ENCODE measurements around the gene ZNF493.
A peak's percentile ranks its signal among the peaks of the same experiment; 100 is the strongest.

The ZNF493 gene

DNA sequence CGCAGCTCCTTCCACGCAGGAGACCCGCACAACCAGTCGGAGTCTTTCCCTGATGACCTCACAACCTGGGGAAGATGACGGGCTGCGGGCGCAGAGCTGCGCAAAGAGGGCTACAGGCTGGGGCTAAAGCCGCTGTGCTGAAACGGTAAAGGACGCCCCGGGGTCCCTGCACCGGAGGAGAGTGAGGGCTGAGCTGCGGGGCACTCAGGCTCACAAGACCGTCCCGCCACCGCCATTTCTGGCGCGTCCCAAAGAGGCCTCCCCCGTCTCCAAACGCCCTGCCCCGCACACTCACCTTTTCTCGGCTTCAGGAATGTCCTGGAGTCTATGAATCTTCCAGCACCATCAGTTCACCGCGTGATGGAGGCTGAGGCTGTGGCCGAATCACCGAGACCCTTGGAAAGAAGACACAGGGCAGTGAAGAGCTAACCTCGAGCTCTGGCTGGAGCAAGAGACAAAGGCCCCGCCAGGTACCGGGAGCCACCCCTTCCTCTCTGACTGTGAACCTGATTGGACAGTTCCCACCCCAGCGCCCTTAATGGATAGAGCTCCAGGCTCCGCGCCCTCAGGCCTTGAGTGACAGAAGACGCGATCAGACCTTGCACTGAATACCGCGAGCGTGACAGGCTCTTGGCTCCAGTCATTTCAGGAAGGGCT, 66.6 kb downstream of the ZNF493 start:
- H3K4me3 ChIP-seq (ENCODE audit: low read depth in 1 of 2, low read length in 2 of 2): peak overlapping the region in 1 of 2 donors; percentile 35
- no peak overlapping the region for H3K27ac ChIP-seq (ENCODE audit: low read length)
- H3K27me3 ChIP-seq (ENCODE audit: low read depth, low read length): no peaks in the 10 kb centered on the region
- H3K4me1 ChIP-seq (ENCODE audit: control insufficient read depth in 1 of 2, insufficient read depth in 2 of 2, low read length in 2 of 2): peaks cover 0 to 4% of the 10 kb centered on the region in 2 donors
- H3K36me3 ChIP-seq (ENCODE audit: control insufficient read depth in 1 of 2, insufficient read depth in 2 of 2, low read length in 2 of 2): no peaks in the 10 kb centered on the region
- H3K9me3 ChIP-seq (ENCODE audit: control insufficient read depth in 1 of 2, low read length in 2 of 2): peaks cover 0 to 6% of the 10 kb centered on the region in 2 donors

DNA sequence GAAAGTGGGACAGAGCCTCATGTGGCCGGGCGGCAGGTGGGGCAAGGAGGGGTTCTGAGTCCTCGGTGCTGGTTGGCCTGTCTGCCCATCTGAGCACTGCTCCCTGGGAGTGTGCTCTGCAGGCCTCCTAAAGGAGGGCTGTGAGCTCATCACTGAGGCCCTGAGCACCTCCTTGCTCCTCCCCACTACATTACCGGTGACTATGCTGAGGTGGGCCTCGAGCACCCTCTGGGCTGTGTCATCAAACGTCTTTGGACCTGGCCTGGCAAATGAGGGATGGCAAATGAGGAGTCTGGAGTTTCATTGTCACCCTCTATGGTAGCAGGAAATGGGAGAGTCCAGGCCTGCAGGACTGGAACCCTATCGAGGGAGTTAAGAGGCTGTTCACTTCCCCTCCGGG, 69.7 kb downstream of the ZNF493 start:
- Histone ChIP-seq H3K27me3 (ENCODE audit: low read depth, low read length) (no peaks in the 10 kb centered on the region), H3K4me3 (ENCODE audit: low read depth in 1 of 2, low read length in 2 of 2) (no peak overlapping the region), H3K9me3 (ENCODE audit: control insufficient read depth in 1 of 2, low read length in 2 of 2) (peaks cover 0 to 6% of the 10 kb centered on the region in 2 donors), H3K27ac (ENCODE audit: low read length) (no peak overlapping the region), H3K4me1 (ENCODE audit: control insufficient read depth in 1 of 2, insufficient read depth in 2 of 2, low read length in 2 of 2) (peaks cover 0 to 4% of the 10 kb centered on the region in 2 donors), H3K36me3 (ENCODE audit: control insufficient read depth in 1 of 2, insufficient read depth in 2 of 2, low read length in 2 of 2) (no peaks in the 10 kb centered on the region)

GRCh38 chr19:21468791-21469190, 71.9 kb downstream of the ZNF493 start:
- H3K9me3 ChIP-seq (ENCODE audit: control insufficient read depth in 1 of 2, low read length in 2 of 2): no peaks in the 10 kb centered on the region

DNA sequence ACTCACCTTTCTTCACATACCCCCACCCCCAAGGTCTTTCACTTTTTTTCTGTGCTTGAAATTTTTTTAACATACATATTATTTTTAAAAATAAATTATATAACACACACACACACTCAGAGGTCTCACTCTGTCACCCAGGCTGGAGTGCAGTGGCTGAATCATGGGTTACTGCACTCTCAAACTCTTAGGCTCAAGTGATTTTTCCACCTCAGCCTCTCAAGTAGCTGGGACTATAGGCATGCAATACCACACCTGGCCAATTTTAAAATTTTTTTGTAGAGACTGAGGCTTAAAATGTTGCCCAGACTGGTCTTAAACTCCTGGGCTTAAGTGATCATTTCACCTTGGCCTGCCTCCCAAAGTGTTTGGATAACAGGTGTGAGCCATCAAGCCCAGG, 75.6 kb downstream of the ZNF493 start:
- Histone ChIP-seq H3K27me3 (ENCODE audit: low read depth, low read length) (no peaks in the 10 kb centered on the region), H3K4me1 (ENCODE audit: control insufficient read depth in 1 of 2, insufficient read depth in 2 of 2, low read length in 2 of 2) (peaks cover 0 to 12% of the 10 kb centered on the region in 2 donors), H3K36me3 (ENCODE audit: control insufficient read depth in 1 of 2, insufficient read depth in 2 of 2, low read length in 2 of 2) (no peaks in the 10 kb centered on the region), H3K27ac (ENCODE audit: low read length) (no peak overlapping the region), H3K4me3 (ENCODE audit: low read depth in 1 of 2, low read length in 2 of 2) (no peak overlapping the region), H3K9me3 (ENCODE audit: control insufficient read depth in 1 of 2, low read length in 2 of 2) (no peaks in the 10 kb centered on the region)

More at GRCh38 chr19:21468791-21469190, 71.9 kb downstream of the ZNF493 start:
- H3K27me3 ChIP-seq (ENCODE audit: low read depth, low read length): no peaks in the 10 kb centered on the region
- H3K4me1 ChIP-seq (ENCODE audit: control insufficient read depth in 1 of 2, insufficient read depth in 2 of 2, low read length in 2 of 2): no peaks in the 10 kb centered on the region
- no peaks in the 10 kb centered on the region for H3K36me3 ChIP-seq (ENCODE audit: control insufficient read depth in 1 of 2, insufficient read depth in 2 of 2, low read length in 2 of 2)
- no peak overlapping the region for H3K27ac ChIP-seq (ENCODE audit: low read length)
- H3K4me3 ChIP-seq (ENCODE audit: low read depth in 1 of 2, low read length in 2 of 2): no peak overlapping the region

DNA sequence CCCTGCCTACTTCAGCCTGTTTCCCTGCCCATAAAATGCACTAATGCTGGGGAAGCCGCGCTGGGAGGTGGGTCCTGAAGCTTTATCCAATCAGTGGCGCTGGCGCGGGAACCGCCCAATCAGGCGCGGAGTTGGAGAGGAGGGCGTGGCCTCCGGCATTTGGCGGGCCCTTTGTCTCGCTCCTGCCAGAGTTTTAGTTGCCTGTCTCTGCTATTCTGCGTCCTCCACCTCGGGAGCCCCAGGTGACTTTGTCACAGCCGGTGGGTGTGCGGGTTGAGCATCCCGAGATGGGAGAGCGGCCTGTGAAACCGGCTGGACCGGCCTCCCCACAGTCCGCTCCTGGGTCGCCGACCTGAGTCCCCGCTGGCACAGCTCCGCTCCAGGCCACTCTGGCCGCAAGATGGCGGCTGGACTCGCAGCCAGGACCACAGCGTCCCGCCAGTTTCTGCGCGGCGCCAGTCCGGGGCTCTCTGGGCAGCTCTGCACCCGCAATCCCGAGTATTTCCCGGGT, 77.8 kb downstream of the ZNF493 start:
- no peaks in the 10 kb centered on the region for H3K9me3 ChIP-seq (ENCODE audit: control insufficient read depth in 1 of 2, low read length in 2 of 2)
- H3K27me3 ChIP-seq (ENCODE audit: low read depth, low read length): no peaks in the 10 kb centered on the region
- H3K4me3 ChIP-seq (ENCODE audit: low read depth in 1 of 2, low read length in 2 of 2): peak overlapping the region; percentile 48 to 81
- H3K27ac ChIP-seq (ENCODE audit: low read length): no peak overlapping the region
- no peaks in the 10 kb centered on the region for H3K36me3 ChIP-seq (ENCODE audit: control insufficient read depth in 1 of 2, insufficient read depth in 2 of 2, low read length in 2 of 2)
- H3K4me1 ChIP-seq (ENCODE audit: control insufficient read depth in 1 of 2, insufficient read depth in 2 of 2, low read length in 2 of 2): peaks cover 0 to 12% of the 10 kb centered on the region in 2 donors

Data from muscle layer of duodenum (tissue), 2 donors.